HG03442 (cell line): Measurements from ENCODE around the gene SLC26A5.
"Not testable (repeated sequence)": the region's sequence is repeated elsewhere in the genome, so short reads cannot be mapped to it uniquely, and the experiment has no call there.

Experiments
- ATAC-seq: cut with Tn5 transposase; IDR thresholded peaks from one replicate; pipeline ENCODE4 v1.9.1; 2021; ENCODE audit warnings: mild to moderate bottlenecking, moderate library complexity; ENCODE audit not compliant: unreplicated experiment

Gene SLC26A5

DNA sequence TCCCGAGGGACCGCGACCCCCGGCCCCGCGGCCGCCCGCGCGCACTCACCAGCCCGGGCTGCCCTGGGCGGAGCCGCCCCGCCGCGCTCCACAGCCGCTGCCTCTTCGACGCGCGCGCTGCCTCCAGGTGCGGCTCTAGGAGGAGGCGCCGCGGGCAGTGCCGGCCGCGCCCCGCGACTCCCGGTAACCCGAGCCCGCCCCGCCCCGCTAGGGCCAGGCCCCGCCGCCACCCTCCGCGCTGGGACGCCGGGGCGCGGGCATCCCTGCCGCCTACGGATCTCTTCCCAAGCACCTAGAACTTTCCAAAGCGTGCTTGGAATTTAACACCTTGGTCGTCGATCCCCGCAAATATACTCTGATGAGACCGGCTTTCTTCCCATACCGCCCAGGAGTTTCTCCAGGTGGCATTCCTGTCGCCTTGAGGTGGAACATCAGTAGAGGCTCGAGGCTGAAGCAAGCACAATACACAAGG, at the start of gene SLC26A5:
TSS of gene SLC26A5 (minus strand) at position 159 of the 472 bp plus-strand sequence. CDS start 24,693 bp downstream, outside the sequence.
- ATAC-seq, result no peak

GRCh38 chr7:103487419-103487818, 41.4 kb upstream of the SLC26A5 start:
- ATAC-seq, result no peak

GRCh38 chr7:103486873-103487272, 40.9 kb upstream of the SLC26A5 start:
- not testable (repeated sequence) for ATAC-seq

- ATAC-seq, result no peak
These were observed 34.8 kb upstream of the SLC26A5 start for GRCh38 chr7:103480771-103481170.

GRCh38 chr7:103474956-103475355, 28.9 kb upstream of the SLC26A5 start:
- no peak for ATAC-seq

GRCh38 chr7:103469095-103469948, 23.3 kb upstream of the SLC26A5 start:
- ATAC-seq, result no peak

GRCh38 chr7:103466814-103467213, 20.8 kb upstream of the SLC26A5 start:
- ATAC-seq, result no peak

GRCh38 chr7:103462358-103462757, 16.4 kb upstream of the SLC26A5 start:
- ATAC-seq, result no peak

- peak; percentile 74 for ATAC-seq
These were observed 1.3 kb upstream of the SLC26A5 start for GRCh38 chr7:103447073-103447960.

- ATAC-seq, result no peak
These were observed 569 bp downstream of the SLC26A5 start for GRCh38 chr7:103445228-103446048.

- no peak for ATAC-seq
These were observed 6.3 kb downstream of the SLC26A5 start for GRCh38 chr7:103439661-103440060.

DNA sequence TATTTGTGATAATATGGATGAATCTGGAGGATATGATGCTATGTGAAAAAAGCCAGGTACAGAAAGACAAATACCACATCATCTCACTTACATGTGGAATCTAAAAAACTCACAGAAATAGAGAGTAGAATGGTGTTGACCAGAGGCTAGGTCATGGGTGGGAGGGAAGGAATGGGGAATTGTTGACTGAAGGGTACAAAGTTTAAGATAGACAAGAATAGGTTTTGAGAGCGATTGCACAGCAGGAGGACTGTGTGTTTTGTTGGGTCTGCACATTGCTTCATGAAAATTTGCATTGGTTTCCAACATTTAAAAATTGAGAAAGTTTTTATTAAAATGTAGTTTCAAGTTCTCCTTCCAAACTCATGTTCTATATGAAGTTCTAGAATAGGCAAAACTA, 8.4 kb downstream of the SLC26A5 start:
- no peak for ATAC-seq

- peak; percentile 77 for ATAC-seq
These were observed 13.3 kb downstream of the SLC26A5 start for GRCh38 chr7:103432712-103433111.

GRCh38 chr7:103425177-103425576, 20.8 kb downstream of the SLC26A5 start:
- ATAC-seq, result no peak

DNA sequence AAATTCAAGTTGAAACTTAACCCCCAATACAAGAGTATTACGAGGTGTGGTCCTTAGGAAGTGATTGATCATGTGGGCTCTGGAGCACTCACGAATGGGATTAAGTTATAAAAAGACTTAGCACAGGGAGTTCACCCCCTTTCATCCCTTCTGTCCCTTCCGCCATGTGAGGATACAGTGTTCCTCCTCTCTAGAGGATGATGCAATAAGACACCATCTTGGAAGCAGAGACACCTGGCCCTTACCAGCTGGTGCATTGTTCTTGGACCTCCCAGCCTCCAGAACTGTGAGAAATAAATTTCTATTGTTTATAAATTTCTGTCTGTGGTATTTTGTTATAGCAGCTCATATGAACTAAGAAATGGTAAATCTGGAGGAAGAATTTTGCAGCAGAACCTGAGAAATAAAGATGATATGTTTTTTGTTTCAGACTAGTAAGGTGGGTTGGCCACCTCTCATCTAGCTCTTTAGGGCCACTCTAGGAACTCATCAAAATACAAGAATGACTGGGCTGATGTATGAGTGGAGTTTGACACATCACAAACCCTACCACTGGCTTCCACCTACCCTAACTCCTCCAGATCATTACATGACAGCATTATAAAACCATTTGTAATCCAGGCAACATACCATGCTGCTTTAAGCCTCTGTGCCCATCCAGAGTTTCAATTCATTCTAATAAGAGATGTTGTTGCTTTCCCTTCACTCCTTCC, 22.4 kb downstream of the SLC26A5 start:
- ATAC-seq, result no peak

DNA sequence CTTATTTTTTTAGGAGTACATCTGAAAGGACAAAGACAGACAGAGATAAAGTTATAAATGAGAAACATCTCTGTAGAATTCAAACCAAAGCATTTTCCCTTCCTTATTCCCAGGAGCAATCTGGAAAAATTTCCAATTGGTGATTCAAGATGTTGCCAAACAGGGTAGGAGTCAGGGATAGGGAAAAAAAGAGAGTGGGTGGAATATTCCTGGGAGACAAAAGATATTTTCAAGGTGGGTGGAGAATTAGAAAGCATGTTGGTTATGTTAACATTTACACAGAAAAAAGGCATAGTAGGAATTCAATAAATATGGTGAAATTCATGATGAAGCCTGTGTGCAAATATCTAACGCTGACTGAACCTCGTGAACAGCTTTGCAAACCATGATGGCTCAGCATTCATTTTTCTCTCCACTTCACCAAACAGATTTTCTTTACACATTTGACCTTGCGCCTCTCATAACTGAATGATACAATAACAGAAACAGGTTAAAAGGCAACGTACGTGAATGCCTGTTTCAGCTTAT, 25.1 kb downstream of the SLC26A5 start:
- no peak for ATAC-seq

DNA sequence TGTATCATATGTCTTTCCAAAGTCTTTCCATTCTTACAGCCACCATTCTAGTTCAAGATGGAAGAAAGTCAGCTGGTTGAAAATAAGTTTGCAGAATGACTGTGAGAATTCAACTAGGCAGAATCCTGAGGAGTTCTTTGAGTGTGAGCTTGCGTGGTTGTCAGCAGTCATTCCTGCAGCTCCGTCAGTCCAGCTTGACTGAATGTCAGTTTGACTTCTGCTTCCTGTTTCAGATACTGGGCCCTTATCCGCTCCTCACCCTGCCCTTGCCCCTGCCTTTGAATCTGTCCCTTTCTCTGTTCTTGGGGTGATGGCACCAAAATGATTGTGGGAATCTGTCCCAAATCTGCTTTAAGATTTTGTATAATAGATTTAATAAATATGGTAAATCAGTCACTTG, 27.8 kb downstream of the SLC26A5 start:
- no peak for ATAC-seq

GRCh38 chr7:103413407-103413806, 32.6 kb downstream of the SLC26A5 start:
- ATAC-seq, result no peak

GRCh38 chr7:103412151-103412550, 33.9 kb downstream of the SLC26A5 start:
- no peak for ATAC-seq
